GM12878 (cell line): Measurements from ENCODE around the gene TBC1D10B.

Experiments used
- CTCF ChIP-seq, 3 experiments: IDR thresholded peaks in 2 of 3; conservative IDR thresholded peaks in 1 of 3; 2 replicates each; pipeline ENCODE4 v1.5.1; 2011; ENCODE audit warnings: low read depth in 3 of 3, low read length in 3 of 3, mild to moderate bottlenecking in 3 of 3, control low read depth in 2 of 3, moderate library complexity in 2 of 3, inconsistent platforms in 1 of 3, mixed read lengths in 1 of 3; ENCODE audit not compliant: control insufficient read depth in 2 of 3, insufficient read depth in 1 of 3; ENCODE audit errors: extremely low read depth in 1 of 3
- EZH2 ChIP-seq: IDR thresholded peaks from 2 replicates; pipeline ENCODE4 v1.6.1; 2012; ENCODE audit warnings: low read depth, mild to moderate bottlenecking, control low read depth, inconsistent platforms, low read length, borderline replicate concordance; ENCODE audit not compliant: control insufficient read depth
- HDGF ChIP-seq: fragments of 450-650 bp; IDR thresholded peaks from 2 replicates; pipeline ENCODE4 v1.6.1; 2016; ENCODE audit warnings: antibody characterized with exemption
- SP1 ChIP-seq: IDR thresholded peaks from one replicate; pipeline ENCODE4 v1.6.1; 2011; ENCODE audit warnings: low read depth, low read length

DNA sequence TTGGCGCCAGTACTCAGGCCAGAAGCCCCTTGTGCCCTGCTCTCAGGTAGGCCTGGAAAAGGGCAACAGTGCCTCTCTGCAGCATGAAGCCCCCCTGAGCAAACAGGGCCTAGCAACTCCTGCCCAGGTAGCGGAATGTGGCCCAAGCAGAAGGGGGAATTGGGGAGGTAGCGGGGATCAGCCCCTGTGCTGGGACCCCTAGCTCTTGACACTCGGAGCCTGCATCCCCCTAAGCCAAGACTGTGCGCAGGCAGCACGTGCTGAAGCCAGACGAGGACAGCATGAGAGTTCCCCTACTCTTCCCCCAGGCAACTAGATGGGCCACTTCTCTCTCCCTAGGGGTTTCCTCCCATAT lies 14.4 kb downstream of the TBC1D10B start:
- no peak for TF ChIP-seq CTCF (IDR thresholded peaks at IDR 0.05 in 2 of 3, conservative IDR thresholded peaks at IDR 0.05 in 1 of 3; ENCODE audit: control insufficient read depth in 2 of 3, extremely low read depth in 1 of 3, insufficient read depth in 1 of 3, low read depth in 3 of 3, low read length in 3 of 3)
- no peak for TF ChIP-seq EZH2
- no peak for TF ChIP-seq HDGF
- TF ChIP-seq SP1: no peak
